ENCODE results near the gene CDC20B.

The CDC20B gene

DNA sequence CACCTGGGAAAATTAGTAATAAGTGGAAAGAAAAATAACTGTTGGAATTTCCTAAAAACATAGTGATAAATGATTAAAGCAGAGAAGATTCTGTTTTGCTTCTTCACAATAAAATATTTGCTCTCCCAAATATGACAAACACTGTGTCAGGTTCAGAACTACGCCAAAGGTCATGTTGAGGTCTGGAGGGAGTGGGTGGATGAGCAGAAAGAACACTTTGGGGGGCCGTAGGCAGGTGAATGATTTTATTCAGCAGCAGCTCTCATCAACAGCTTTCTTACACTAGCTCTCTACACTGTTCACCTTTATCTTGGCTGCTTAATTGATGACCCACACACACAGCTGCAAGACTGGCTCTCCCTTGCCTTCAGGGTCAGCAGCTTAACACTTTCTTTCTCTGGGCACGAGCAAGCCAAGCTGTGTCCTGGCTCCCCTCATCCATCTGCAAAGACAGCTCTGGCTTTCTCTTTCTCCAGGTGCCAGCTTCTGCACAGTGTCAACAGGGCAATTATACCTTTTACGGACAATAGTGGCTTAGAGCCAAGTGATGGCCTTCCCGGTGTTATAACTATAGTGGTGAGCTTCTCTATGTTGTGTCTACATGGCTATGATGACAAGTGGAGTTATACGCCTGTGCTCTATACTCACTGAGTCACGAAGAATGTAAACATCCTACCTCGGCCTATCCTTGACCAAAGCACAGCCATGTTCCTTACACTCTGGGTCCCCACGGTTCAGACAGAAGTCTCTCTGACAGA is 31.9 kb downstream of the CDC20B start:
- peaks cover 15% of the 10 kb centered on the region for H3K27me3 ChIP-seq (ENCODE audit: control insufficient read depth, low read length)
- no peak for TF ChIP-seq EZH2phosphoT487 (IDR thresholded peaks at IDR 0.05; ENCODE audit: borderline replicate concordance, low read length)
- TF ChIP-seq, protein P1, sequence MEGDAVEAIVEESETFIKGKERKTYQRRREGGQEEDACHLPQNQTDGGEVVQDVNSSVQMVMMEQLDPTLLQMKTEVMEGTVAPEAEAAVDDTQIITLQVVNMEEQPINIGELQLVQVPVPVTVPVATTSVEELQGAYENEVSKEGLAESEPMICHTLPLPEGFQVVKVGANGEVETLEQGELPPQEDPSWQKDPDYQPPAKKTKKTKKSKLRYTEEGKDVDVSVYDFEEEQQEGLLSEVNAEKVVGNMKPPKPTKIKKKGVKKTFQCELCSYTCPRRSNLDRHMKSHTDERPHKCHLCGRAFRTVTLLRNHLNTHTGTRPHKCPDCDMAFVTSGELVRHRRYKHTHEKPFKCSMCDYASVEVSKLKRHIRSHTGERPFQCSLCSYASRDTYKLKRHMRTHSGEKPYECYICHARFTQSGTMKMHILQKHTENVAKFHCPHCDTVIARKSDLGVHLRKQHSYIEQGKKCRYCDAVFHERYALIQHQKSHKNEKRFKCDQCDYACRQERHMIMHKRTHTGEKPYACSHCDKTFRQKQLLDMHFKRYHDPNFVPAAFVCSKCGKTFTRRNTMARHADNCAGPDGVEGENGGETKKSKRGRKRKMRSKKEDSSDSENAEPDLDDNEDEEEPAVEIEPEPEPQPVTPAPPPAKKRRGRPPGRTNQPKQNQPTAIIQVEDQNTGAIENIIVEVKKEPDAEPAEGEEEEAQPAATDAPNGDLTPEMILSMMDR (IDR thresholded peaks at IDR 0.05; ENCODE audit: low read depth, low read length, poor library complexity, severe bottlenecking), result no peak
- H3K4me2 ChIP-seq (ENCODE audit: low read length), result no peak overlapping the region
- no peak overlapping the region for H3K4me3 ChIP-seq (ENCODE audit: low read length)
- no peaks in the 10 kb centered on the region for H3F3A ChIP-seq (ENCODE audit: control insufficient read depth, insufficient read depth)
- H3K9me2 ChIP-seq (replicated peaks; ENCODE audit: control insufficient read depth, low read length), result no peaks in the 10 kb centered on the region
- H3K4me1 ChIP-seq (ENCODE audit: control insufficient read depth, low read length), result no peaks in the 10 kb centered on the region
- H3K27ac ChIP-seq (ENCODE audit: low read depth, low read length), result no peak overlapping the region
- H3K36me3 ChIP-seq (ENCODE audit: control insufficient read depth, low read length), result no peaks in the 10 kb centered on the region
- H3K79me2 ChIP-seq (ENCODE audit: control insufficient read depth, low read length), result no peaks in the 10 kb centered on the region
- no peaks in the 10 kb centered on the region for H4K20me1 ChIP-seq (ENCODE audit: control insufficient read depth, insufficient read depth, low read depth, low read length)
- H3K9me3 ChIP-seq (ENCODE audit: control insufficient read depth, insufficient read depth, low read length), result no peaks in the 10 kb centered on the region

DNA sequence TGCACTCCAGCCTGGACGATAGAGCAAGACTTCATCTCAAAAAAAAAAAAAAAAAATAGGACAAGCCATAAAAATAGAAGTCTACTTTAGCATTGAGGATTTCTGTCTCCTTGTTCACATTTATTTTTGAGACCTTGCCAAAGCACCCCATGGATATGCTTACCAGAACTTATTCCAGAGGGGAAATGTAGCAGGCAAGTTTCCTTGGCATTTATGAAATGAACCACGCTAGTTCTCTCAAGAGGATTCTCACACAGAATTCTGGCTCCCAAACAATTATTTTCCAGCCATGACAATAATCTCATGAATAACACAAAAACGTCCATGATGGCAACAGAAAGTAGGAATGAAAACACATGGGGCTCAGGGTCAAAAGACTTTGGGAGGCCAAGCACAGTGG is 36.5 kb downstream of the CDC20B start:
- Histone ChIP-seq H3K9me3 (ENCODE audit: control insufficient read depth, insufficient read depth, low read length) (no peaks in the 10 kb centered on the region), H3K36me3 (ENCODE audit: control insufficient read depth, low read length) (no peaks in the 10 kb centered on the region), H3K4me3 (ENCODE audit: low read length) (no peak overlapping the region), H3K4me2 (ENCODE audit: low read length) (no peak overlapping the region), H4K20me1 (ENCODE audit: control insufficient read depth, insufficient read depth, low read depth, low read length) (no peaks in the 10 kb centered on the region), H3K27me3 (ENCODE audit: control insufficient read depth, low read length) (no peaks in the 10 kb centered on the region), H3K9me2 (replicated peaks; ENCODE audit: control insufficient read depth, low read length) (no peaks in the 10 kb centered on the region), H3F3A (ENCODE audit: control insufficient read depth, insufficient read depth) (no peaks in the 10 kb centered on the region), H3K27ac (ENCODE audit: low read depth, low read length) (no peak overlapping the region), H3K4me1 (ENCODE audit: control insufficient read depth, low read length) (no peaks in the 10 kb centered on the region), H3K79me2 (ENCODE audit: control insufficient read depth, low read length) (no peaks in the 10 kb centered on the region)
- TF ChIP-seq, protein P1 (IDR thresholded peaks at IDR 0.05; ENCODE audit: low read depth, low read length, poor library complexity, severe bottlenecking), result no peak
- TF ChIP-seq EZH2phosphoT487 (IDR thresholded peaks at IDR 0.05; ENCODE audit: borderline replicate concordance, low read length), result no peak

DNA sequence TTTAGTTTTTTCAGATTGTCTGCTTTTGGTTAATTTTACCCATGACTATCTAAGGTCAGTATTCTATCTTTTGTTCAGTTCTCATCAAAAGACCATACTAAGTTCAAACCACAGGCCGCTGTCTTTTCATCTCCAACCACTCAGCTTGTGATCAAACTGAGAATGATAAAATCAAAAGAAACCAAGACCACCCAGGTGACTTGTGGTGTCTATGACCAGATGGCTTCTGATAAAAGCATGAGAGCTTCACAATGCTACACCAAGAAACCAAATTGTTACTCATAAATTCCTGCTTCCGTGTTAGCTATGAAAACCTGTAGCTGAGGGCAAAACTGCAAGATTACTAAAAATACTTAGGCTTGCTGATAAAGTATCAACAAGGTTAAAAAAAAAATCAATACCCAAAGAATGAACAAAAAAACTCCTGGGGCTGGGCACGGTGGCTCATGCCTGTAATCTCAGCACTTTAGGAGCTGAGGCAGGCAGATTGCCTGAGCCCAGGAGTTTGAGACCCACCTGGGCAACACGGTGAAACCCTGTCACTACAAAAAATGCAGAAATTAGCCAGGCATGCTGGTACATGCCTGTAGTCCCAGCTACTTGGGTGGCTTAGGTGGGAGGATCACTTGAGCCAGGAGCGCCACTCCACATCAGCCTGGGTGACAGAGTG is 38.8 kb downstream of the CDC20B start:
- Histone ChIP-seq H3K4me2 (ENCODE audit: low read length) (no peak overlapping the region), H3F3A (ENCODE audit: control insufficient read depth, insufficient read depth) (no peaks in the 10 kb centered on the region)

More for the DNA sequence above, 38.8 kb downstream of the CDC20B start:
- no peaks in the 10 kb centered on the region for H3K4me1 ChIP-seq (ENCODE audit: control insufficient read depth, low read length)
- no peaks in the 10 kb centered on the region for H3K79me2 ChIP-seq (ENCODE audit: control insufficient read depth, low read length)
- no peaks in the 10 kb centered on the region for H4K20me1 ChIP-seq (ENCODE audit: control insufficient read depth, insufficient read depth, low read depth, low read length)
- no peak overlapping the region for H3K27ac ChIP-seq (ENCODE audit: low read depth, low read length)
- no peak overlapping the region for H3K4me3 ChIP-seq (ENCODE audit: low read length)
- no peaks in the 10 kb centered on the region for H3K9me2 ChIP-seq (replicated peaks; ENCODE audit: control insufficient read depth, low read length)
- H3K36me3 ChIP-seq (ENCODE audit: control insufficient read depth, low read length), result no peaks in the 10 kb centered on the region
- H3K27me3 ChIP-seq (ENCODE audit: control insufficient read depth, low read length), result no peaks in the 10 kb centered on the region
- no peak for TF ChIP-seq EZH2phosphoT487 (IDR thresholded peaks at IDR 0.05; ENCODE audit: borderline replicate concordance, low read length)
- TF ChIP-seq, protein P1 (IDR thresholded peaks at IDR 0.05; ENCODE audit: low read depth, low read length, poor library complexity, severe bottlenecking), result no peak
- H3K9me3 ChIP-seq (ENCODE audit: control insufficient read depth, insufficient read depth, low read length), result no peaks in the 10 kb centered on the region

All from DOHH2 (cell line).